B cell (primary cell): ENCODE data around the gene PCDH10. TPM values are rescaled to one million over a fixed set of nuclear protein-coding genes. Genes with fewer than 3 reads are reported as not detected.

Experiments
- ATAC-seq: fragments of 200-7000 bp; cut with Tn5 transposase; one replicate; pipeline ENCODE4 v1.10.0; 2021; ENCODE audit warnings: low read depth, mild to moderate bottlenecking, moderate number of reproducible peaks, moderate library complexity
- CTCF ChIA-PET: fragments of 350-600 bp; sonication (Branson Sonifier 250); formaldehyde crosslinking; loops from one replicate; lab custom pipeline; 2021; ENCODE audit warnings: antibody characterized with exemption, inconsistent platforms; lab: Charles Lee
- POLR2A ChIA-PET: fragments of 350-600 bp; sonication (Branson Sonifier 250); formaldehyde crosslinking; loops from one replicate; lab custom pipeline; 2021; ENCODE audit warnings: antibody characterized with exemption; lab: Charles Lee
- DNase-seq: peaks from one replicate; pipeline ENCODE4 v3.0.0; 2013
- H2AFZ ChIP-seq: 2 replicates; pipeline ENCODE4 v1.6.1; 2012; ENCODE audit warnings: mild to moderate bottlenecking, low read depth, low read length; ENCODE audit not compliant: insufficient read depth, poor library complexity, severe bottlenecking
- H3K27ac ChIP-seq, 2 donors: 1 replicate in 1 of 2; 2 replicates in 1 of 2; pipeline ENCODE4 v1.5.1; 2012 to 2013; ENCODE audit warnings: low read length in 2 of 2, mild to moderate bottlenecking in 2 of 2, moderate library complexity in 1 of 2
- H3K27me3 ChIP-seq, 4 experiments: fragments of 200-600 bp in 1 of 4; sonication (generic) in 1 of 4; replicated peaks in 1 of 4; 1 replicate in 2 of 4; 2 replicates in 2 of 4; pipeline versions ENCODE4 v1.6.1 to v1.7.0; 2013 to 2016; ENCODE audit warnings: low read length in 3 of 4, mild to moderate bottlenecking in 2 of 4, mixed read lengths in 1 of 4, moderate library complexity in 1 of 4; ENCODE audit not compliant: insufficient read depth in 4 of 4, control insufficient read depth in 3 of 4; ENCODE audit errors: control extremely low read depth in 1 of 4
- H3K36me3 ChIP-seq, 2 experiments: replicated peaks in 1 of 2; 1 replicate in 1 of 2; 2 replicates in 1 of 2; pipeline versions ENCODE4 v1.6.1 to v1.7.1; 2013; ENCODE audit warnings: low read length in 1 of 2; ENCODE audit not compliant: insufficient read depth in 2 of 2, control insufficient read depth in 1 of 2; ENCODE audit errors: control extremely low read depth in 1 of 2, extremely low read depth in 1 of 2
- H3K4me1 ChIP-seq, 2 donors: fragments of 200-600 bp in 1 of 2; sonication (generic) in 1 of 2; 1 replicate in 1 of 2; 2 replicates in 1 of 2; pipeline versions ENCODE4 v1.5.1 to v1.6.1; 2013 to 2017; ENCODE audit warnings: low read length in 2 of 2; ENCODE audit not compliant: control insufficient read depth in 2 of 2, insufficient read depth in 2 of 2
- H3K4me2 ChIP-seq: replicated peaks from 2 replicates; pipeline ENCODE3; 2012; ENCODE audit warnings: mild to moderate bottlenecking, low read depth, low read length; ENCODE audit not compliant: poor library complexity, severe bottlenecking
- H3K4me3 ChIP-seq, 5 experiments: fragments of 200-600 bp in 1 of 5; sonication (generic) in 1 of 5; 1 replicate in 3 of 5; 2 replicates in 2 of 5; pipeline versions ENCODE4 v1.5.1 to v1.7.0; 2011 to 2016; ENCODE audit warnings: low read length in 4 of 5, mild to moderate bottlenecking in 4 of 5, low read depth in 2 of 5, control low read depth in 1 of 5, moderate library complexity in 1 of 5; ENCODE audit not compliant: insufficient read depth in 1 of 5; ENCODE audit errors: control extremely low read depth in 1 of 5, extremely low read depth in 1 of 5
- H3K79me2 ChIP-seq: fragments of 200-600 bp; sonication (generic); one replicate; pipeline ENCODE4 v1.6.0; 2016; ENCODE audit warnings: low read length; ENCODE audit not compliant: control insufficient read depth, insufficient read depth
- H3K9ac ChIP-seq: fragments of 200-600 bp; sonication (generic); 2 replicates; pipeline ENCODE4 v1.6.1; 2017; ENCODE audit warnings: mild to moderate bottlenecking, low read length, moderate library complexity
- H3K9me3 ChIP-seq, 3 donors: one replicate each; pipeline versions ENCODE4 v1.6.1 to v1.7.1; 2013; ENCODE audit warnings: low read length in 2 of 3; ENCODE audit not compliant: control insufficient read depth in 2 of 3, insufficient read depth in 1 of 3; ENCODE audit errors: control extremely low read depth in 1 of 3
- H4K20me1 ChIP-seq: 2 replicates; pipeline ENCODE4 v1.6.0; 2012; ENCODE audit warnings: mild to moderate bottlenecking, low read length; ENCODE audit not compliant: insufficient read depth, control insufficient read depth, poor library complexity, severe bottlenecking
- H3K27ac Mint-ChIP-seq: one replicate; pipeline ENCODE4 v1.8.0; 2021; ENCODE audit warnings: mixed read lengths
- H3K27me3 Mint-ChIP-seq: one replicate; pipeline ENCODE4 v1.8.0; 2021; ENCODE audit warnings: mixed read lengths
- H3K4me1 Mint-ChIP-seq: one replicate; pipeline ENCODE4 v1.8.0; 2021; ENCODE audit warnings: mixed read lengths
- H3K4me3 Mint-ChIP-seq: one replicate; pipeline ENCODE4 v1.8.0; 2021; ENCODE audit warnings: mixed read lengths
- H3K9me3 Mint-ChIP-seq: one replicate; pipeline ENCODE4 v1.8.0; 2022; ENCODE audit warnings: mixed read lengths; ENCODE audit not compliant: insufficient read depth
- EZH2 ChIP-seq: IDR thresholded peaks from 2 replicates; pipeline ENCODE4 v1.6.1; 2012; ENCODE audit warnings: borderline replicate concordance, low read depth, mild to moderate bottlenecking, moderate library complexity, low read length; ENCODE audit not compliant: insufficient read depth, poor library complexity, severe bottlenecking
- WGBS: methylation state at CpG from one replicate; pipeline ENCODE4 v1.1.5; 2013; ENCODE audit warnings: missing lambda C conversion rate; ENCODE audit not compliant: insufficient coverage; 5-methylcytosine and 5-hydroxymethylcytosine counted together
- intact Hi-C: fragments of 100-400 bp; cut with micrococcal nuclease; formaldehyde crosslinking; loops from one replicate; pipeline ENCODE4 v1.10.0; 2022
- polyA plus RNA-seq: library from polyadenylated mRNA; depleted of rRNA; stranded (reverse); fragments of >200 nt; gene quantifications from 2 replicates; pipeline ENCODE4 v1.2.3, GENCODE V29; 2012
- total RNA-seq, 2 donors: library from RNA; stranded (reverse); fragments of 120-200 nt in 1 of 2; gene quantifications; 1 replicate in 1 of 2; 2 replicates in 1 of 2; pipeline versions ENCODE4 v1.2.3 to v1.2.4, GENCODE V29; 2013 to 2022
- TF ChIP-seq, protein P1 (sequence below): fragments of 200-600 bp; IDR thresholded peaks from one replicate; pipeline ENCODE4 v1.8.0; 2022; ENCODE audit warnings: antibody characterized with exemption, mild to moderate bottlenecking

PCDH10 gene
- total and polyA plus RNA-seq, 2 donors (not counting 1 experiment from before 2014, with no cell fraction given) = not detected

DNA sequence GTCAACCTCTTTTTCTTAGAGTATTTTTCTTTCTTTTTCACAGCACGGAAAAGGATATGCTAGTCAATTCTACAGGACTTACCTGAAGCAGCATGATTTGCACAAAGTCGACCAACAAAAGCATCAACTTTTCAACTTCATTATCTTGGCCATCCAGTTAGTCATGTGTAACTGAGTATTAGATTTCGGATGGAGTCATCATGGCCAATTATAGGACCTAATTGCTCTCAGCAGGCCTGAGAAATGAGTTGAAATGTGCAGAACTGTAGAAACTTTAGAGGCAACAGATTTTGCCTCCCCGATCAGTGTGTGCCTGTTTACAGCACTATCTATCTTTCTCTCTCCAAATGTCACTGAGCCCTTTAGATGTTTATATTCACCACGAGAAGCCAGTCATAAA, 41.0 kb downstream of the PCDH10 start:
- no peaks in the 10 kb centered on the region for H3K36me3 ChIP-seq

DNA sequence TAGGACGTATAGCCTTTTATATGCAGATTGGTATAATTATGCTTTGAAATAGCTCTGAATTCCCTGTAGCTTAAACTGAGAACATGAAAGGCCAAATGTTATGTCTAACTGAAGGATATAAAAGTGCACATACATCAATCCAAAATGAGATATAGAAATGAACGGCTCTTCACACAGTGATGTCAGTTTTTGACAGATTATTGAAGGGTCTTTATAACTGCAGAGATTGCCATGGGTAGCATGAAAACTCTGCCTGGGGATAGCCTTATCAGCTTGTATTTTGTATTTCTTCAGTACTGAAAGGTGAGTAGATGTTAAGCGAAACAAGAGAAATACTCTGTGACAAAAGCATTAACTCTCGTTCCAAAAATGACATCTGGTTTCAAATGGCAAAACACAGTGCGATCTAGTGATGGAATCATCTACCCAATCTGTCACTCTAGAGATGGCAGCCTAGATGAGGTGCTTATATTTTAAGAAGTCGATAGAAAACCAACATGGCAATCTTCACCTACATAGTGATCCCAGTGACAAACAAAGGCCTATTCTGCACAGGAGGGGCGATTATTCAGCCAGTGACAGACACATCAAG, 59.7 kb downstream of the PCDH10 start:
- no peaks in the 10 kb centered on the region for H3K9me3 Mint-ChIP-seq
- Histone ChIP-seq H3K9ac (no peak overlapping the region), H3K79me2 (no peaks in the 10 kb centered on the region), H3K9me3 (no peaks in the 10 kb centered on the region), H3K4me1 (no peaks in the 10 kb centered on the region), H3K4me3 (no peak overlapping the region), H3K27ac (no peak overlapping the region), H4K20me1 (no peaks in the 10 kb centered on the region), H3K4me2 (no peak overlapping the region), H3K27me3 (no peaks in the 10 kb centered on the region), H2AFZ (no peak overlapping the region), H3K36me3 (no peaks in the 10 kb centered on the region)
- H3K4me1 Mint-ChIP-seq = no peaks in the 10 kb centered on the region
- CTCF ChIA-PET = no interaction called here
- 100% methylated on average over 2 of the region's 7 CpGs for WGBS
- DNase-seq (no peak), ATAC-seq (no peak)
- no peak for TF ChIP-seq EZH2
- TF ChIP-seq, protein P1, sequence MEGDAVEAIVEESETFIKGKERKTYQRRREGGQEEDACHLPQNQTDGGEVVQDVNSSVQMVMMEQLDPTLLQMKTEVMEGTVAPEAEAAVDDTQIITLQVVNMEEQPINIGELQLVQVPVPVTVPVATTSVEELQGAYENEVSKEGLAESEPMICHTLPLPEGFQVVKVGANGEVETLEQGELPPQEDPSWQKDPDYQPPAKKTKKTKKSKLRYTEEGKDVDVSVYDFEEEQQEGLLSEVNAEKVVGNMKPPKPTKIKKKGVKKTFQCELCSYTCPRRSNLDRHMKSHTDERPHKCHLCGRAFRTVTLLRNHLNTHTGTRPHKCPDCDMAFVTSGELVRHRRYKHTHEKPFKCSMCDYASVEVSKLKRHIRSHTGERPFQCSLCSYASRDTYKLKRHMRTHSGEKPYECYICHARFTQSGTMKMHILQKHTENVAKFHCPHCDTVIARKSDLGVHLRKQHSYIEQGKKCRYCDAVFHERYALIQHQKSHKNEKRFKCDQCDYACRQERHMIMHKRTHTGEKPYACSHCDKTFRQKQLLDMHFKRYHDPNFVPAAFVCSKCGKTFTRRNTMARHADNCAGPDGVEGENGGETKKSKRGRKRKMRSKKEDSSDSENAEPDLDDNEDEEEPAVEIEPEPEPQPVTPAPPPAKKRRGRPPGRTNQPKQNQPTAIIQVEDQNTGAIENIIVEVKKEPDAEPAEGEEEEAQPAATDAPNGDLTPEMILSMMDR = no peak
- intact Hi-C loops = no loop called here
- no peak overlapping the region for H3K4me3 Mint-ChIP-seq
- H3K27ac Mint-ChIP-seq = no peak overlapping the region
- POLR2A ChIA-PET = no interaction called here
- H3K27me3 Mint-ChIP-seq = no peaks in the 10 kb centered on the region

More for the DNA sequence above, 41.0 kb downstream of the PCDH10 start:
- H3K4me3 Mint-ChIP-seq = no peak overlapping the region
- POLR2A ChIA-PET = no interaction called here
- peaks cover 3% of the 10 kb centered on the region for H3K9me3 Mint-ChIP-seq
- H3K4me1 ChIP-seq = no peaks in the 10 kb centered on the region
- no peaks in the 10 kb centered on the region for H4K20me1 ChIP-seq
- DNase-seq (no peak), ATAC-seq (no peak)
- no peaks in the 10 kb centered on the region for H3K9me3 ChIP-seq
- no peak overlapping the region for H3K27ac Mint-ChIP-seq
- no peak overlapping the region for H2AFZ ChIP-seq
- H3K4me3 ChIP-seq = no peak overlapping the region
- no peaks in the 10 kb centered on the region for H3K27me3 Mint-ChIP-seq
- no peaks in the 10 kb centered on the region for H3K79me2 ChIP-seq
- TF ChIP-seq, protein P1 = no peak
- TF ChIP-seq EZH2 = no peak
- CTCF ChIA-PET = no interaction called here
- no peak overlapping the region for H3K27ac ChIP-seq
- H3K27me3 ChIP-seq = no peaks in the 10 kb centered on the region
- WGBS = no CpG with 5 or more reads among the region's 5 CpGs
- H3K9ac ChIP-seq = no peak overlapping the region
- no peak overlapping the region for H3K4me2 ChIP-seq
- no peaks in the 10 kb centered on the region for H3K4me1 Mint-ChIP-seq
- intact Hi-C loops = no loop called here
